GM23248 (cell line): ENCODE results near the gene ZNF275. TPM values are rescaled to one million over a fixed set of nuclear protein-coding genes. Genes with fewer than 3 reads are reported as not detected.

Source experiments
- DNase-seq: peaks from one replicate; pipeline ENCODE4 v3.0.0-alpha.2; 2015
- H2AFZ ChIP-seq: fragments of 200-600 bp; sonication (generic); 2 replicates; pipeline ENCODE4 v1.6.1; 2016; ENCODE audit warnings: antibody characterized with exemption
- H3F3A ChIP-seq: fragments of 200-600 bp; sonication (generic); 2 replicates; pipeline ENCODE4 v1.6.1; 2016; ENCODE audit warnings: mild to moderate bottlenecking, antibody characterized with exemption, mixed run types; ENCODE audit not compliant: insufficient read depth
- H3K27ac ChIP-seq: fragments of 200-600 bp; sonication (generic); 2 replicates; pipeline ENCODE4 v1.5.1; 2016; ENCODE audit warnings: mild to moderate bottlenecking
- H3K27me3 ChIP-seq: fragments of 200-600 bp; sonication (generic); replicated peaks from 2 replicates; pipeline ENCODE4 v1.6.1; 2016; ENCODE audit warnings: mild to moderate bottlenecking; ENCODE audit not compliant: insufficient read depth
- H3K36me3 ChIP-seq: fragments of 200-600 bp; sonication (generic); 2 replicates; pipeline ENCODE4 v1.6.1; 2016; ENCODE audit warnings: low read depth, mild to moderate bottlenecking
- H3K4me1 ChIP-seq: fragments of 200-600 bp; sonication (generic); 2 replicates; pipeline ENCODE4 v1.6.1; 2016; ENCODE audit warnings: mild to moderate bottlenecking; ENCODE audit not compliant: insufficient read depth
- H3K4me2 ChIP-seq: fragments of 200-600 bp; sonication (generic); one replicate; pipeline ENCODE4 v1.6.1; 2016; ENCODE audit warnings: mild to moderate bottlenecking; ENCODE audit not compliant: unreplicated experiment
- H3K4me3 ChIP-seq: fragments of 200-600 bp; sonication (generic); 2 replicates; pipeline ENCODE4 v1.5.1; 2016; ENCODE audit warnings: mild to moderate bottlenecking
- H3K79me2 ChIP-seq: fragments of 200-600 bp; sonication (generic); 2 replicates; pipeline ENCODE4 v1.6.1; 2016; ENCODE audit warnings: mild to moderate bottlenecking; ENCODE audit not compliant: insufficient read depth
- H3K9ac ChIP-seq: fragments of 200-600 bp; sonication (generic); 2 replicates; pipeline ENCODE4 v1.6.1; 2016; ENCODE audit warnings: mild to moderate bottlenecking
- H3K9me2 ChIP-seq: fragments of 200-600 bp; sonication (generic); 2 replicates; pipeline ENCODE4 v1.6.1; 2016; ENCODE audit warnings: mixed run types, mild to moderate bottlenecking, moderate library complexity; ENCODE audit not compliant: insufficient read depth
- H3K9me3 ChIP-seq: fragments of 200-600 bp; sonication (generic); one replicate; pipeline ENCODE4 v1.6.1; 2017; ENCODE audit warnings: low read depth
- H4K20me1 ChIP-seq: fragments of 200-600 bp; sonication (generic); 2 replicates; pipeline ENCODE4 v1.6.0; 2016; ENCODE audit not compliant: insufficient read depth
- EZH2 ChIP-seq: fragments of 200-600 bp; sonication (generic); IDR thresholded peaks from 2 replicates; pipeline ENCODE4 v1.6.1; 2018; ENCODE audit warnings: antibody characterized with exemption, mild to moderate bottlenecking; ENCODE audit not compliant: insufficient read depth, poor library complexity, severe bottlenecking
- EZH2phosphoT487 ChIP-seq: fragments of 200-600 bp; sonication (generic); IDR thresholded peaks from 2 replicates; pipeline ENCODE4 v1.6.1; 2018; ENCODE audit warnings: antibody characterized with exemption, moderate library complexity, mild to moderate bottlenecking, low read depth; ENCODE audit not compliant: insufficient read depth
- WGBS, 2 experiments: methylation state at CpG; one replicate each; pipeline ENCODE4 v1.1.6; 2015 to 2017; ENCODE audit warnings: low lambda C conversion rate in 2 of 2, low coverage in 1 of 2; ENCODE audit errors: missing lambda C conversion rate in 2 of 2; 5-methylcytosine and 5-hydroxymethylcytosine counted together
- in situ Hi-C: fragments of 300-500 bp; cut with MboI; formaldehyde crosslinking; loops from 2 replicates; pipeline ENCODE4 v1.15.0; 2020
- polyA plus RNA-seq: library from polyadenylated mRNA; unstranded; fragments of >200 nt; fragmentation: Nextera tagmentation; extraction: Ambion mirVana; gene quantifications from 2 replicates; pipeline ENCODE4 v1.2.1, GENCODE V29; 2016
- total RNA-seq: library from RNA; depleted of rRNA; stranded (reverse); fragments of >200 nt; shearing (Covaris generic); gene quantifications from 2 replicates; pipeline ENCODE4 v1.2.3, GENCODE V29; 2014

Gene ZNF275
- total and polyA plus RNA-seq, 2 experiments from 2014 or later, result 6.5 to 11.5 TPM

DNA sequence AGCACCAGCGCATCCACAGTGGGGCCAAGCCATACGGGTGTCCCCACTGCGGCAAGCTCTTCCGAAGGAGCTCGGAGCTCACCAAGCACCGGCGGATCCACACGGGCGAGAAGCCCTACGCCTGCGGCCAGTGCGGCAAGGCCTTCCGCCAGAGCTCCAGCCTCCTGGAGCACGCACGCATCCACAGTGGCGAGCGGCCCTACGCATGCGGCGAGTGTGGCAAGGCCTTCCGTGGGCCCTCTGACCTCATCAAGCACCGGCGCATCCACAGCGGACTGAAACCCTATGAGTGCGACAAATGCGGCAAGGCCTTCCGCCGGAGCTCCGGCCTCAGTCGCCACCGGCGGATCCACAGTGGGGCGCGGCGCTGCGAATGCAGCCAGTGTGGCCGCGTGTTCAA is 13.6 kb downstream of the ZNF275 start:
- H3K27me3 ChIP-seq, result no peaks in the 10 kb centered on the region
- no peak for DNase-seq
- no peak overlapping the region for H3K4me3 ChIP-seq
- H2AFZ ChIP-seq, result no peak overlapping the region
- H3K4me2 ChIP-seq, result no peak overlapping the region
- H3K9ac ChIP-seq, result no peak overlapping the region
- H3K27ac ChIP-seq, result no peak overlapping the region
- no peak for TF ChIP-seq EZH2
- TF ChIP-seq EZH2phosphoT487, result no peak
- H3K4me1 ChIP-seq, result 0 out of 2 replicates have a peak, but pooled peaks cover under 1% of the 10 kb centered on the region
- no peaks in the 10 kb centered on the region for H3K9me3 ChIP-seq
- no peaks in the 10 kb centered on the region for H3K9me2 ChIP-seq
- no peaks in the 10 kb centered on the region for H3K36me3 ChIP-seq
- H3K79me2 ChIP-seq, result peaks cover 13% of the 10 kb centered on the region
- H3F3A ChIP-seq, result no peaks in the 10 kb centered on the region
- 96% methylated on average over 7 to 31 of the region's 38 CpGs for WGBS, 2 experiments
- no peaks in the 10 kb centered on the region for H4K20me1 ChIP-seq
- in situ Hi-C loops, result no loop called here

GRCh38 chrX:153348421-153348820 is 14.5 kb downstream of the ZNF275 start:
- no peak for TF ChIP-seq EZH2
- no peak for TF ChIP-seq EZH2phosphoT487
- no peaks in the 10 kb centered on the region for H3K9me2 ChIP-seq
- no peaks in the 10 kb centered on the region for H3K27me3 ChIP-seq
- in situ Hi-C loops, result no loop called here
- no peak overlapping the region for H3K4me2 ChIP-seq
- peaks cover 4% of the 10 kb centered on the region for H3K79me2 ChIP-seq
- no peaks in the 10 kb centered on the region for H3K9me3 ChIP-seq
- DNase-seq, result no peak
- H3K4me3 ChIP-seq, result no peak overlapping the region
- no peaks in the 10 kb centered on the region for H3F3A ChIP-seq
- no peak overlapping the region for H3K9ac ChIP-seq
- H3K36me3 ChIP-seq, result no peaks in the 10 kb centered on the region
- 97 to 98% methylated on average over 8 of the region's 8 CpGs for WGBS, 2 experiments
- no peak overlapping the region for H2AFZ ChIP-seq
- H4K20me1 ChIP-seq, result no peaks in the 10 kb centered on the region
- H3K4me1 ChIP-seq, result no peaks in the 10 kb centered on the region
- no peak overlapping the region for H3K27ac ChIP-seq

GRCh38 chrX:153349952-153350351 is 16.0 kb downstream of the ZNF275 start:
- no peaks in the 10 kb centered on the region for H3K79me2 ChIP-seq
- in situ Hi-C loops, result no loop called here
- H2AFZ ChIP-seq, result no peak overlapping the region
- TF ChIP-seq EZH2phosphoT487, result no peak
- no peak for TF ChIP-seq EZH2
- H3K4me3 ChIP-seq, result no peak overlapping the region
- no peaks in the 10 kb centered on the region for H3K36me3 ChIP-seq
- no peak overlapping the region for H3K27ac ChIP-seq
- H3K4me2 ChIP-seq, result no peak overlapping the region
- no peaks in the 10 kb centered on the region for H4K20me1 ChIP-seq
- H3K9me3 ChIP-seq, result no peaks in the 10 kb centered on the region
- no peaks in the 10 kb centered on the region for H3K27me3 ChIP-seq
- WGBS, 2 experiments, result 94 to 100% methylated on average over 2 to 4 of the region's 5 CpGs
- no peaks in the 10 kb centered on the region for H3K9me2 ChIP-seq
- no peak for DNase-seq
- H3K4me1 ChIP-seq, result no peaks in the 10 kb centered on the region
- no peak overlapping the region for H3K9ac ChIP-seq
- no peaks in the 10 kb centered on the region for H3F3A ChIP-seq

DNA sequence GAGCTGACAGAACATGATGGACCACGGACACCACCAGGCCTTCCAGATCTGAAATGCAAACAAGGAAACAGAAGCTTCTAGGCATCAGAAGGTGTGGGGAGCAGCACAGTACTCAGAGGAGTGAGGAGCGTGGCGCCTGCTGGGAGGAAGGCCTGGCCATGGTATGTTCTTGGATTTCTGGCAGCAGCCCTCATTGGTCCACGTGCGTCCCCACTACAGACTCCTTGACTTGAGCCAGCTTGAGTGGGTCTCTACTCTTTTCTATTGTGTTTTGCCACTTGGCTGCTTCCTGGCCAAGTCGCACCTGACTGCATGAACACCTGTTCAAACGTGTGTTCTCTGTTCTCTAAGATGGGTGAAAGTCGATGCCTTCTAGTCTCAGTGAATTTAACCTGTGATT is 18.0 kb downstream of the ZNF275 start:
- TF ChIP-seq EZH2 (no peak), EZH2phosphoT487 (no peak)
- H3K9me3 ChIP-seq, result no peaks in the 10 kb centered on the region
- H3K9ac ChIP-seq, result no peak overlapping the region
- no peaks in the 10 kb centered on the region for H4K20me1 ChIP-seq
- WGBS, 2 experiments, result 77 to 81% methylated on average over 8 of the region's 8 CpGs
- no peak overlapping the region for H3K27ac ChIP-seq
- no peaks in the 10 kb centered on the region for H3K4me1 ChIP-seq
- no peaks in the 10 kb centered on the region for H3F3A ChIP-seq
- no peaks in the 10 kb centered on the region for H3K27me3 ChIP-seq
- H2AFZ ChIP-seq, result no peak overlapping the region
- H3K36me3 ChIP-seq, result no peaks in the 10 kb centered on the region
- in situ Hi-C loops, result no loop called here
- H3K4me3 ChIP-seq, result no peak overlapping the region
- no peaks in the 10 kb centered on the region for H3K79me2 ChIP-seq
- DNase-seq, result no peak
- H3K4me2 ChIP-seq, result no peak overlapping the region
- no peaks in the 10 kb centered on the region for H3K9me2 ChIP-seq

GRCh38 chrX:153352858-153353257 is 18.9 kb downstream of the ZNF275 start:
- Histone ChIP-seq H3K4me1 (no peaks in the 10 kb centered on the region), H3K9ac (no peak overlapping the region), H3K27ac (no peak overlapping the region), H3K4me2 (no peak overlapping the region), H3K9me3 (no peaks in the 10 kb centered on the region), H2AFZ (no peak overlapping the region), H3K36me3 (no peaks in the 10 kb centered on the region), H3K27me3 (no peaks in the 10 kb centered on the region), H3K79me2 (no peaks in the 10 kb centered on the region), H3F3A (no peaks in the 10 kb centered on the region), H3K4me3 (no peak overlapping the region), H4K20me1 (no peaks in the 10 kb centered on the region), H3K9me2 (no peaks in the 10 kb centered on the region)
- WGBS, 2 experiments, result 60 to 88% methylated on average over 2 to 3 of the region's 3 CpGs
- in situ Hi-C loops, result no loop called here
- no peak for DNase-seq
- no peak for TF ChIP-seq EZH2
